PC-9 (cell line): ENCODE data around the gene ABL2. TPM values are rescaled to one million over a fixed set of nuclear protein-coding genes. Genes with fewer than 3 reads are reported as not detected.

Source experiments
- BruUV-seq: library from RNA; stranded (reverse); fragments of 400-500 nt; replicated peaks from 2 replicates; lab custom pipeline; 2021; lab: Mats Ljungman, UMichigan
- CTCF ChIA-PET: fragments of 300-600 bp; sonication (Branson Sonifier 250); formaldehyde crosslinking; loops from one replicate; lab custom pipeline; 2022; ENCODE audit warnings: antibody characterized with exemption; lab: Charles Lee
- POLR2A ChIA-PET: fragments of 300-600 bp; sonication (Branson Sonifier 250); formaldehyde crosslinking; loops from one replicate; lab custom pipeline; 2022; ENCODE audit warnings: antibody characterized with exemption; ENCODE audit not compliant: unreplicated experiment; lab: Charles Lee
- DNase-seq, 2 experiments: peaks; one replicate each; pipeline versions ENCODE4 v3.0.0 to v3.0.0-alpha.2; 2015 to 2022; ENCODE audit warnings: mixed read lengths in 1 of 2
- H2AFZ ChIP-seq: fragments of 200-600 bp; sonication (generic); 2 replicates; pipeline ENCODE4 v1.8.1; 2017; ENCODE audit warnings: antibody characterized with exemption
- H3F3A ChIP-seq: fragments of 200-600 bp; sonication (generic); 2 replicates; pipeline ENCODE4 v1.8.1; 2017; ENCODE audit warnings: antibody characterized with exemption, mild to moderate bottlenecking, low read depth; ENCODE audit not compliant: insufficient read depth
- H3K27ac ChIP-seq: fragments of 200-600 bp; sonication (generic); 2 replicates; pipeline ENCODE4 v1.6.1; 2016; ENCODE audit warnings: mixed run types
- H3K27me3 ChIP-seq: fragments of 200-600 bp; sonication (generic); 2 replicates; pipeline ENCODE4 v1.6.1; 2016; ENCODE audit warnings: low read depth, mixed run types; ENCODE audit not compliant: insufficient read depth
- H3K36me3 ChIP-seq: fragments of 200-600 bp; sonication (generic); 2 replicates; pipeline ENCODE4 v1.6.1; 2016; ENCODE audit warnings: low read depth, mixed run types
- H3K4me1 ChIP-seq: fragments of 200-600 bp; sonication (generic); replicated peaks from 2 replicates; pipeline ENCODE4 v1.6.1; 2016; ENCODE audit warnings: mixed run types; ENCODE audit not compliant: insufficient read depth
- H3K4me2 ChIP-seq: fragments of 200-600 bp; sonication (generic); 2 replicates; pipeline ENCODE4 v1.6.1; 2017; ENCODE audit warnings: mixed run types
- H3K4me3 ChIP-seq: fragments of 200-600 bp; sonication (generic); 2 replicates; pipeline ENCODE4 v1.6.1; 2016; ENCODE audit warnings: mixed run types
- H3K79me2 ChIP-seq: fragments of 200-600 bp; sonication (generic); 2 replicates; pipeline ENCODE4 v1.6.1; 2017; ENCODE audit warnings: low read depth, mixed run types
- H3K9me2 ChIP-seq: fragments of 200-600 bp; sonication (generic); 2 replicates; pipeline ENCODE4 v1.8.1; 2017; ENCODE audit warnings: mild to moderate bottlenecking; ENCODE audit not compliant: insufficient read depth
- H3K9me3 ChIP-seq: fragments of 200-600 bp; sonication (generic); 2 replicates; pipeline ENCODE4 v1.8.1; 2016; ENCODE audit warnings: low read depth; ENCODE audit not compliant: insufficient read depth
- H4K20me1 ChIP-seq: fragments of 200-600 bp; sonication (generic); 2 replicates; pipeline ENCODE4 v1.8.1; 2017; ENCODE audit not compliant: insufficient read depth
- EZH2 ChIP-seq: fragments of 200-600 bp; sonication (generic); IDR thresholded peaks from 2 replicates; pipeline ENCODE4 v1.8.0; 2017; ENCODE audit warnings: antibody characterized with exemption, low read depth
- intact Hi-C: fragments of 100-400 bp; cut with micrococcal nuclease; formaldehyde crosslinking; loops from one replicate; pipeline ENCODE4 v1.10.0; 2022; ENCODE audit not compliant: unreplicated experiment
- total RNA-seq: library from RNA; stranded (reverse); gene quantifications from 2 replicates; pipeline ENCODE4 v1.2.3, GENCODE V29; 2021
- TF ChIP-seq, protein P1 (sequence below): fragments of 200-600 bp; sonication (generic); conservative IDR thresholded peaks from 2 replicates; pipeline ENCODE4 v1.6.1; 2017; ENCODE audit warnings: mixed run types, antibody characterized with exemption, mild to moderate bottlenecking, moderate library complexity

The ABL2 gene
- total RNA-seq, 1 experiment from 2014 or later, result 27.4 TPM

DNA sequence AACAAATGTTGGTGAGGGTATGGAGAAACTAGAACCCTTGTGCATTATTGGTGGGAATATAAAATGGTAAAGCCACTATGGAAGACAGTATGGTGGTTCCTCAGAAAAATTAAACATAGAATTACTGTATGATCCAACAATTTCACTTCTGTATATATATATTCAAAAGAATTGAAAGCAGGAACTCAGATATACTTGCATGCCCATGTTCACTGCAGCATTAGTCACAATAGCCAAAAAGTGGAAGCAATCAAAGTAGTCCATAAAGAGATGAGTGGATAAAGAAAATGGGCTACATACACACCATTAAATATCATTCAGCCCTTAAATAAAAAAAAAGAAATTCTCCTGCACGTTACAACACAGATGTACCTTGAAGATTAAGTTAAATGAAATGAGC, 34.1 kb downstream of the ABL2 start:
- Histone ChIP-seq H3K27ac (no peak overlapping the region), H3F3A (peaks cover 5% of the 10 kb centered on the region; the same call in 1 of the 2 replicates), H3K27me3 (no peaks in the 10 kb centered on the region), H3K79me2 (peaks cover 57% of the 10 kb centered on the region), H3K9me2 (no peaks in the 10 kb centered on the region), H3K4me3 (no peak overlapping the region), H4K20me1 (peaks cover 8% of the 10 kb centered on the region; the same call in 1 of the 2 replicates), H3K4me1 (no peaks in the 10 kb centered on the region), H3K36me3 (no peaks in the 10 kb centered on the region), H3K9me3 (no peaks in the 10 kb centered on the region), H2AFZ (no peak overlapping the region), H3K4me2 (no peak overlapping the region)
- no peak for DNase-seq
- no TSS peak for BruUV-seq
- ChIA-PET POLR2A (no interaction called here), CTCF (interaction anchor here (0.7 kb wide), 2 partner anchors 15 to 821 kb away, joined by 3 read pairs; no protein-coding TSS in a partner anchor)
- no peak for TF ChIP-seq EZH2
- intact Hi-C loops, result loop anchor here (10.0 kb wide), 1 partner anchor 661 kb away; no protein-coding TSS in a partner anchor

DNA sequence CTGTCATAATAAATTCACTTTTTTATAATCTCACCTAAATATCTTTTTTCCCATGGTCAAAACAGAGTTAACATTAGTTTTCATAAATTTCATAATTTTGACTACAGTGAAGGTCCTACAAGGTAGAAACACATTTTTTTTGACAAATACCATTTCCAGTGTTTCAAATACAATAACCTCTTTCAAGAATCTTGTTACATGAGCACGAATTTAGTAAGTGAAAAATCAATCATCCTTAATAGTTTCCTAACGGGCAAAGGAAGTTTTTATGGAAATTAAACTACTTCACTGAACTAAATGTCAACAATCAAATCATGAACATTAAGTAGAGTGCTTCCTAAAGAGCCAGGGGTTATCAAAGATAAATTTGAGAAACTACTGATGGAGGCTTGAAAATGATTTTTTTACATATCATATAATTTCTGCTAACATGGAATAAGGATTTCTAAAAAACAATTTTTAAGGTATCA, 35.4 kb downstream of the ABL2 start:
- Histone ChIP-seq H3K36me3 (no peaks in the 10 kb centered on the region), H3K9me3 (no peaks in the 10 kb centered on the region), H2AFZ (no peak overlapping the region), H3K4me2 (no peak overlapping the region), H3K4me1 (no peaks in the 10 kb centered on the region), H3K27me3 (no peaks in the 10 kb centered on the region), H3K9me2 (no peaks in the 10 kb centered on the region), H3K27ac (no peak overlapping the region), H3K79me2 (peaks cover 59% of the 10 kb centered on the region), H3K4me3 (no peak overlapping the region), H3F3A (peaks cover 5% of the 10 kb centered on the region; the same call in 1 of the 2 replicates), H4K20me1 (peaks cover 8% of the 10 kb centered on the region; the same call in 1 of the 2 replicates)
- ChIA-PET CTCF (interaction anchor here (0.7 kb wide), 1 partner anchor 19 kb away, joined by 5 read pairs; no protein-coding TSS in a partner anchor), POLR2A (no interaction called here)
- no peak for TF ChIP-seq EZH2
- TF ChIP-seq, protein P1, sequence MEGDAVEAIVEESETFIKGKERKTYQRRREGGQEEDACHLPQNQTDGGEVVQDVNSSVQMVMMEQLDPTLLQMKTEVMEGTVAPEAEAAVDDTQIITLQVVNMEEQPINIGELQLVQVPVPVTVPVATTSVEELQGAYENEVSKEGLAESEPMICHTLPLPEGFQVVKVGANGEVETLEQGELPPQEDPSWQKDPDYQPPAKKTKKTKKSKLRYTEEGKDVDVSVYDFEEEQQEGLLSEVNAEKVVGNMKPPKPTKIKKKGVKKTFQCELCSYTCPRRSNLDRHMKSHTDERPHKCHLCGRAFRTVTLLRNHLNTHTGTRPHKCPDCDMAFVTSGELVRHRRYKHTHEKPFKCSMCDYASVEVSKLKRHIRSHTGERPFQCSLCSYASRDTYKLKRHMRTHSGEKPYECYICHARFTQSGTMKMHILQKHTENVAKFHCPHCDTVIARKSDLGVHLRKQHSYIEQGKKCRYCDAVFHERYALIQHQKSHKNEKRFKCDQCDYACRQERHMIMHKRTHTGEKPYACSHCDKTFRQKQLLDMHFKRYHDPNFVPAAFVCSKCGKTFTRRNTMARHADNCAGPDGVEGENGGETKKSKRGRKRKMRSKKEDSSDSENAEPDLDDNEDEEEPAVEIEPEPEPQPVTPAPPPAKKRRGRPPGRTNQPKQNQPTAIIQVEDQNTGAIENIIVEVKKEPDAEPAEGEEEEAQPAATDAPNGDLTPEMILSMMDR, result no peak; the same call in 1 of the 2 replicates
- no peak for DNase-seq
- no TSS peak for BruUV-seq
- intact Hi-C loops, result loop anchor here (1.0 to 10.0 kb wide), 2 partner anchors 73 to 659 kb away; no protein-coding TSS in a partner anchor

DNA sequence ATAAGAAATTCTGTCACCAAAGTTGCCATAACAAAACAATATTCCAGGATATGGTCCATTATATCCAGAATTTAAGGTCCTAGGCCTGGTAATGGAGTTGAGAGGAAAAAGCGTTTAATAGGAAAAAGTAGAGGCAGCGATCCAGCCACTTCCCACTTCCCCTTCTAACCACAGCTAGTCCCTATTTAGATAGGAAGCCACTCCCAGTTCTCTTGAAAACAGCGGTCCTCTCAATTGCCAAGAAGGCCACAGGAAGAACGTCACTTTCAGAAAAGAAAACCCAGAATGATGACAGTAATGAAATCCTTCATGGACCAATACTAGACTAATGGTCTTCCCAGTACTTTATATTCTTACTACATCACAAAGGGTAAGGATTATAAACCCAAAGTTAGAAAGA, 38.6 kb downstream of the ABL2 start:
- intact Hi-C loops, result loop anchor here (10.0 kb wide), 1 partner anchor 656 kb away; no protein-coding TSS in a partner anchor
- Histone ChIP-seq H3F3A (peaks cover 4% of the 10 kb centered on the region; the same call in 1 of the 2 replicates), H4K20me1 (peaks cover 8% of the 10 kb centered on the region; the same call in 1 of the 2 replicates), H3K4me1 (no peaks in the 10 kb centered on the region), H3K9me3 (no peaks in the 10 kb centered on the region), H3K9me2 (no peaks in the 10 kb centered on the region), H3K27me3 (no peaks in the 10 kb centered on the region), H3K4me2 (no peak overlapping the region), H3K27ac (no peak overlapping the region), H2AFZ (no peak overlapping the region), H3K36me3 (no peaks in the 10 kb centered on the region), H3K79me2 (peaks cover 65% of the 10 kb centered on the region), H3K4me3 (no peak overlapping the region)
- POLR2A ChIA-PET, result no interaction called here
- BruUV-seq, result no TSS peak
- CTCF ChIA-PET, result no interaction called here
- no peak for DNase-seq
- TF ChIP-seq, protein P1, result no peak
- no peak for TF ChIP-seq EZH2
